Endothelial cell of umbilical vein (primary cell): ENCODE results near the gene MINDY3. TPM values are rescaled to one million over a fixed set of nuclear protein-coding genes. Genes with fewer than 3 reads are reported as not detected.
"Not testable (repeated sequence)": the region's sequence is repeated elsewhere in the genome, so short reads cannot be mapped to it uniquely, and the experiment has no call there.

ENCODE experiments used
- BruUV-seq: library from RNA; stranded (reverse); fragments of 400-500 nt; replicated peaks from 2 replicates; lab custom pipeline; 2021; lab: Mats Ljungman, UMichigan
- CTCF ChIA-PET: fragments of 300-600, 350-600 bp; sonication (Branson Sonifier 250); formaldehyde crosslinking; loops from one replicate; lab custom pipeline; 2021; ENCODE audit warnings: antibody characterized with exemption, inconsistent platforms; lab: Charles Lee
- POLR2A ChIA-PET: fragments of 300-600, 350-600 bp; sonication (Branson Sonifier 250); formaldehyde crosslinking; loops from one replicate; lab custom pipeline; 2021; ENCODE audit warnings: antibody characterized with exemption, inconsistent platforms; lab: Charles Lee
- DNase-seq: peaks from one replicate; pipeline ENCODE4 v3.0.0-alpha.2; 2011; ENCODE audit warnings: low read depth, low spot score
- FAIRE-seq: peaks from 2 replicates; lab custom pipeline; 2011; peaks lifted over from hg19 to GRCh38; lab: Jason Lieb, UNC
- H2AFZ ChIP-seq: 2 replicates; pipeline ENCODE4 v1.6.0; 2012; ENCODE audit warnings: low read depth, low read length, control low read depth, inconsistent platforms
- H3K27ac ChIP-seq: 2 replicates; pipeline ENCODE4 v1.5.1; 2011; ENCODE audit warnings: low read depth, mild to moderate bottlenecking, control low read depth, low read length, moderate library complexity; ENCODE audit not compliant: insufficient read depth
- H3K27me3 ChIP-seq, 2 experiments: 2 replicates each; pipeline versions ENCODE4 v1.6.0 to v1.6.1; 2011; ENCODE audit warnings: low read length in 2 of 2, mixed read lengths in 1 of 2; ENCODE audit not compliant: control insufficient read depth in 2 of 2, insufficient read depth in 2 of 2
- H3K36me3 ChIP-seq, 2 experiments: 2 replicates in 1 of 2; 3 replicates in 1 of 2; pipeline ENCODE4 v1.5.1; 2011; ENCODE audit warnings: low read length in 2 of 2, mild to moderate bottlenecking in 1 of 2, moderate library complexity in 1 of 2; ENCODE audit not compliant: control insufficient read depth in 2 of 2, insufficient read depth in 2 of 2; ENCODE audit errors: extremely low read depth in 1 of 2
- H3K4me1 ChIP-seq: 3 replicates; pipeline ENCODE4 v1.5.1; 2011; ENCODE audit warnings: mild to moderate bottlenecking, low read length; ENCODE audit not compliant: control insufficient read depth, insufficient read depth; ENCODE audit errors: extremely low read depth
- H3K4me2 ChIP-seq: 2 replicates; pipeline ENCODE4 v1.6.1; 2011; ENCODE audit warnings: low read length, control low read depth, mixed read lengths; ENCODE audit not compliant: insufficient read depth
- H3K4me3 ChIP-seq, 3 experiments: fragments of 200-600 bp in 1 of 3; sonication (generic), shearing (Covaris generic) in 1 of 3; replicated peaks in 1 of 3; 2 replicates each; pipeline ENCODE4 v1.5.1; 2011 to 2016; ENCODE audit warnings: control low read depth in 3 of 3, low read length in 3 of 3, mild to moderate bottlenecking in 2 of 3, inconsistent platforms in 1 of 3, low read depth in 1 of 3, moderate library complexity in 1 of 3; ENCODE audit not compliant: insufficient read depth in 1 of 3
- H3K79me2 ChIP-seq: 2 replicates; pipeline ENCODE4 v1.6.0; 2012; ENCODE audit warnings: low read length, inconsistent platforms; ENCODE audit not compliant: control insufficient read depth, insufficient read depth
- H3K9ac ChIP-seq: replicated peaks from 2 replicates; pipeline ENCODE3; 2011; ENCODE audit warnings: low read length, control low read depth; ENCODE audit not compliant: insufficient read depth; ENCODE audit errors: extremely low read depth
- H3K9me1 ChIP-seq: replicated peaks from 3 replicates; pipeline ENCODE4 v1.6.0; 2011; ENCODE audit warnings: mild to moderate bottlenecking, low read length; ENCODE audit not compliant: control insufficient read depth, insufficient read depth; ENCODE audit errors: extremely low read depth
- H3K9me3 ChIP-seq: replicated peaks from 2 replicates; pipeline ENCODE4 v1.5.1; 2012; ENCODE audit warnings: low read length, inconsistent platforms; ENCODE audit not compliant: control insufficient read depth, insufficient read depth
- H4K20me1 ChIP-seq: replicated peaks from 2 replicates; pipeline ENCODE3; 2011; ENCODE audit warnings: mild to moderate bottlenecking, low read length; ENCODE audit not compliant: control insufficient read depth, insufficient read depth; ENCODE audit errors: extremely low read depth
- CTCF ChIP-seq, 2 donors: IDR thresholded peaks; 1 replicate in 1 of 2; 2 replicates in 1 of 2; pipeline ENCODE4 v1.5.1; 2011; ENCODE audit warnings: low read length in 2 of 2, mild to moderate bottlenecking in 2 of 2, moderate library complexity in 2 of 2, control low read depth in 1 of 2, inconsistent platforms in 1 of 2, low read depth in 1 of 2; ENCODE audit not compliant: insufficient read depth in 1 of 2; ENCODE audit errors: extremely low read depth in 1 of 2
- EZH2 ChIP-seq: IDR thresholded peaks from 2 replicates; pipeline ENCODE4 v1.6.1; 2012; ENCODE audit warnings: borderline replicate concordance, low read depth, mild to moderate bottlenecking, moderate library complexity, low read length, inconsistent platforms; ENCODE audit not compliant: severe bottlenecking
- FOS ChIP-seq: IDR thresholded peaks from 2 replicates; pipeline ENCODE4 v1.6.1; 2011; ENCODE audit warnings: mild to moderate bottlenecking, low read length, moderate library complexity, borderline replicate concordance; ENCODE audit not compliant: insufficient read depth
- GATA2 ChIP-seq: IDR thresholded peaks from 2 replicates; pipeline ENCODE4 v1.7.0; 2011; ENCODE audit warnings: low read depth, mild to moderate bottlenecking, moderate library complexity, mixed read lengths, low read length; ENCODE audit not compliant: insufficient read length, insufficient read depth
- JUN ChIP-seq: IDR thresholded peaks from 2 replicates; pipeline ENCODE4 v1.6.1; 2011; ENCODE audit warnings: borderline replicate concordance, low read depth; ENCODE audit not compliant: insufficient read length, insufficient read depth
- MYC ChIP-seq: IDR thresholded peaks from one replicate; pipeline ENCODE4 v1.6.1; 2011; ENCODE audit warnings: mild to moderate bottlenecking, low read depth, low read length
- POLR2A ChIP-seq: IDR thresholded peaks from 2 replicates; pipeline ENCODE4 v1.6.1; 2012; ENCODE audit warnings: low read depth, mild to moderate bottlenecking, control low read depth, low read length
- POLR2AphosphoS5 ChIP-seq: IDR thresholded peaks from 2 replicates; pipeline ENCODE4 v1.6.1; 2012; ENCODE audit warnings: low read depth, mild to moderate bottlenecking, control low read depth, low read length, moderate library complexity; ENCODE audit not compliant: insufficient read depth
- dilution Hi-C: fragments of 300-500 bp; cut with MboI; formaldehyde crosslinking; loops from one replicate; pipeline ENCODE4 v1.15.0; 2019; ENCODE audit warnings: low sequenced_read_pairs; ENCODE audit not compliant: extremely low pct_ligation_motif_present
- intact Hi-C: fragments of 100-400 bp; cut with micrococcal nuclease; formaldehyde crosslinking; loops from one replicate; pipeline ENCODE4 v1.10.0; 2022
- polyA plus RNA-seq, 4 experiments: library from polyadenylated mRNA; depleted of rRNA in 3 of 4; stranded (reverse) in 3 of 4; unstranded in 1 of 4; fragments of >200 nt; gene quantifications; 2 replicates each; pipeline versions ENCODE4 v1.2.1 to v1.2.3, GENCODE V29; 2011 to 2012; ENCODE audit warnings: missing spikeins in 1 of 4
- total RNA-seq: library from RNA; stranded (reverse); gene quantifications from 2 replicates; pipeline ENCODE4 v1.2.3, GENCODE V29; 2021

MINDY3 gene
- total and polyA plus RNA-seq, 2 donors (not counting 3 experiments of a cell fraction or from before 2014, with no cell fraction given), result 7.5 to 20.2 TPM

GRCh38 chr10:15852111-15852557 lies 8.2 kb downstream of the MINDY3 start:
- H3K79me2 ChIP-seq, result peaks cover 33% of the 10 kb centered on the region
- peaks cover 0 to 2% of the 10 kb centered on the region in 2 experiments for H3K36me3 ChIP-seq
- H3K4me1 ChIP-seq, result no peaks in the 10 kb centered on the region

GRCh38 chr10:15850337-15850978 lies 9.8 kb downstream of the MINDY3 start:
- H3K9ac ChIP-seq, intact Hi-C loops, BruUV-seq, CTCF ChIA-PET, H3K9me3 ChIP-seq, POLR2A ChIA-PET, H3K36me3 ChIP-seq, H3K9me1 ChIP-seq, H3K4me1 ChIP-seq, dilution Hi-C loops, H3K4me2 ChIP-seq, H2AFZ ChIP-seq, DNase-seq, FAIRE-seq, H4K20me1 ChIP-seq, H3K4me3 ChIP-seq, H3K27ac ChIP-seq, H3K27me3 ChIP-seq: not testable (repeated sequence)
- H3K79me2 ChIP-seq, result peaks cover 26% of the 10 kb centered on the region

More at GRCh38 chr10:15852111-15852557, 8.2 kb downstream of the MINDY3 start:
- dilution Hi-C loops, result no loop called here
- H2AFZ ChIP-seq, result no peak overlapping the region
- H3K4me2 ChIP-seq, result no peak overlapping the region
- intact Hi-C loops, result no loop called here
- H3K27ac ChIP-seq, result no peak overlapping the region
- H3K9me1 ChIP-seq, result no peaks in the 10 kb centered on the region
- TF ChIP-seq JUN (no peak), FOS (no peak), CTCF (IDR thresholded peaks at IDR 0.05; ENCODE audit: extremely low read depth in 1 of 2, insufficient read depth in 1 of 2, low read depth in 1 of 2, low read length in 2 of 2) (no peak), MYC (no peak), GATA2 (no peak), POLR2A (no peak), POLR2AphosphoS5 (no peak), EZH2 (no peak)
- no TSS peak for BruUV-seq
- H3K9ac ChIP-seq, result no peak overlapping the region
- no peak overlapping the region for H3K4me3 ChIP-seq
- H3K27me3 ChIP-seq, result no peaks in the 10 kb centered on the region
- H4K20me1 ChIP-seq, result peaks cover 4% of the 10 kb centered on the region
- CTCF ChIA-PET, result no interaction called here
- POLR2A ChIA-PET, result no interaction called here
- DNase-seq (no peak), FAIRE-seq (no peak)
- no peaks in the 10 kb centered on the region for H3K9me3 ChIP-seq
